HG03457 (cell line): ENCODE measurements around the gene ST6GALNAC3.

Source experiments
- ATAC-seq: cut with Tn5 transposase; IDR thresholded peaks from one replicate; pipeline ENCODE4 v1.9.1; 2021; ENCODE audit warnings: moderate number of reproducible peaks; ENCODE audit not compliant: unreplicated experiment

Gene ST6GALNAC3

GRCh38 chr1:76408303-76408702 lies 333.8 kb downstream of the ST6GALNAC3 start:
- ATAC-seq = no peak

GRCh38 chr1:76410499-76410898 lies 336.0 kb downstream of the ST6GALNAC3 start:
- no peak for ATAC-seq

- no peak for ATAC-seq
Measured at GRCh38 chr1:76418531-76418930, 344.0 kb downstream of the ST6GALNAC3 start.

- ATAC-seq = no peak
Measured at GRCh38 chr1:76419603-76420002, 345.1 kb downstream of the ST6GALNAC3 start.

GRCh38 chr1:76425201-76426145 lies 350.9 kb downstream of the ST6GALNAC3 start:
- ATAC-seq = no peak

GRCh38 chr1:76426606-76427005 lies 352.1 kb downstream of the ST6GALNAC3 start:
- no peak for ATAC-seq

- ATAC-seq = no peak
Measured at GRCh38 chr1:76428028-76428427, 353.5 kb downstream of the ST6GALNAC3 start.

GRCh38 chr1:76430531-76430930 lies 356.0 kb downstream of the ST6GALNAC3 start:
- no peak for ATAC-seq

- ATAC-seq = no peak
Measured at GRCh38 chr1:76433526-76433925, 359.0 kb downstream of the ST6GALNAC3 start.

- ATAC-seq = no peak
Measured at GRCh38 chr1:76443217-76443616, 368.7 kb downstream of the ST6GALNAC3 start.

GRCh38 chr1:76444773-76445172 lies 370.2 kb downstream of the ST6GALNAC3 start:
- no peak for ATAC-seq

- ATAC-seq = no peak
Measured at GRCh38 chr1:76450229-76450628, 375.7 kb downstream of the ST6GALNAC3 start.

GRCh38 chr1:76463278-76463677 lies 388.7 kb downstream of the ST6GALNAC3 start:
- ATAC-seq = no peak

- ATAC-seq = no peak
Measured at GRCh38 chr1:76463849-76464248, 389.3 kb downstream of the ST6GALNAC3 start.

- no peak for ATAC-seq
Measured at GRCh38 chr1:76465030-76465429, 390.5 kb downstream of the ST6GALNAC3 start.

- no peak for ATAC-seq
Measured at GRCh38 chr1:76470166-76470565, 395.6 kb downstream of the ST6GALNAC3 start.

GRCh38 chr1:76471536-76471935 lies 397.0 kb downstream of the ST6GALNAC3 start:
- no peak for ATAC-seq

- ATAC-seq = no peak
Measured at GRCh38 chr1:76473591-76473990, 399.0 kb downstream of the ST6GALNAC3 start.

GRCh38 chr1:76474922-76475321 lies 400.4 kb downstream of the ST6GALNAC3 start:
- ATAC-seq = no peak

GRCh38 chr1:76477156-76477555 lies 402.6 kb downstream of the ST6GALNAC3 start:
- ATAC-seq = no peak

- ATAC-seq = no peak
Measured at GRCh38 chr1:76480827-76481226, 406.3 kb downstream of the ST6GALNAC3 start.

GRCh38 chr1:76481672-76482071 lies 407.1 kb downstream of the ST6GALNAC3 start:
- no peak for ATAC-seq

GRCh38 chr1:76482272-76482671 lies 407.7 kb downstream of the ST6GALNAC3 start:
- ATAC-seq = no peak
